Mammary epithelial cell (primary cell): ENCODE measurements around the gene RPL37A.

Source experiments
- EZH2 ChIP-seq: IDR thresholded peaks from 2 replicates; pipeline ENCODE4 v1.6.1; 2012; ENCODE audit warnings: low read length, inconsistent platforms, borderline replicate concordance
- TF ChIP-seq, protein P1 (sequence below), 2 donors: IDR thresholded peaks in 1 of 2; conservative IDR thresholded peaks in 1 of 2; 2 replicates each; pipeline ENCODE4 v1.5.1; 2011 to 2012; ENCODE audit warnings: inconsistent platforms in 2 of 2, low read length in 2 of 2, mild to moderate bottlenecking in 2 of 2, control low read depth in 1 of 2, low read depth in 1 of 2; ENCODE audit not compliant: insufficient read depth in 1 of 2; ENCODE audit errors: extremely low read depth in 1 of 2

GRCh38 chr2:216534809-216535208, 36.2 kb downstream of the RPL37A start:
- TF ChIP-seq EZH2, result no peak
- TF ChIP-seq, protein P1, sequence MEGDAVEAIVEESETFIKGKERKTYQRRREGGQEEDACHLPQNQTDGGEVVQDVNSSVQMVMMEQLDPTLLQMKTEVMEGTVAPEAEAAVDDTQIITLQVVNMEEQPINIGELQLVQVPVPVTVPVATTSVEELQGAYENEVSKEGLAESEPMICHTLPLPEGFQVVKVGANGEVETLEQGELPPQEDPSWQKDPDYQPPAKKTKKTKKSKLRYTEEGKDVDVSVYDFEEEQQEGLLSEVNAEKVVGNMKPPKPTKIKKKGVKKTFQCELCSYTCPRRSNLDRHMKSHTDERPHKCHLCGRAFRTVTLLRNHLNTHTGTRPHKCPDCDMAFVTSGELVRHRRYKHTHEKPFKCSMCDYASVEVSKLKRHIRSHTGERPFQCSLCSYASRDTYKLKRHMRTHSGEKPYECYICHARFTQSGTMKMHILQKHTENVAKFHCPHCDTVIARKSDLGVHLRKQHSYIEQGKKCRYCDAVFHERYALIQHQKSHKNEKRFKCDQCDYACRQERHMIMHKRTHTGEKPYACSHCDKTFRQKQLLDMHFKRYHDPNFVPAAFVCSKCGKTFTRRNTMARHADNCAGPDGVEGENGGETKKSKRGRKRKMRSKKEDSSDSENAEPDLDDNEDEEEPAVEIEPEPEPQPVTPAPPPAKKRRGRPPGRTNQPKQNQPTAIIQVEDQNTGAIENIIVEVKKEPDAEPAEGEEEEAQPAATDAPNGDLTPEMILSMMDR (conservative IDR thresholded peaks at IDR 0.05 in 1 of 2, IDR thresholded peaks at IDR 0.05 in 1 of 2; ENCODE audit: extremely low read depth in 1 of 2, insufficient read depth in 1 of 2, low read depth in 1 of 2, low read length in 2 of 2), result no peak
